Gastroesophageal sphincter (tissue), 4 donors: ENCODE results near the gene VDR. TPM values are rescaled to one million over a fixed set of nuclear protein-coding genes. Genes with fewer than 3 reads are reported as not detected.

Experiments
- ATAC-seq: fragments of 150-250 bp; one replicate; pipeline ENCODE4 v1.9.1; 2016; ENCODE audit warnings: mild to moderate bottlenecking, moderate library complexity
- H3K27ac ChIP-seq, 4 donors: fragments of 200-600 bp; sonication (generic) in 3 of 4; 1 replicate in 3 of 4; 2 replicates in 1 of 4; pipeline ENCODE4 v1.5.1; 2016 to 2019
- H3K27me3 ChIP-seq: fragments of 200-600 bp; sonication (generic); one replicate; pipeline ENCODE4 v1.5.1; 2019
- H3K36me3 ChIP-seq, 2 donors: fragments of 200-600 bp; sonication (generic); one replicate each; pipeline ENCODE4 v1.5.1; 2019; ENCODE audit warnings: control low read depth in 1 of 2
- H3K4me1 ChIP-seq, 3 donors: fragments of 200-600 bp; sonication (generic); 1 replicate in 2 of 3; 2 replicates in 1 of 3; pipeline ENCODE4 v1.5.1; 2016 to 2019; ENCODE audit warnings: control low read depth in 2 of 3
- H3K4me3 ChIP-seq, 2 donors: fragments of 200-600 bp; sonication (generic); one replicate each; pipeline ENCODE4 v1.5.1; 2019; ENCODE audit warnings: mild to moderate bottlenecking in 1 of 2, moderate library complexity in 1 of 2
- H3K9me3 ChIP-seq, 3 donors: fragments of 200-600 bp; sonication (generic); one replicate each; pipeline ENCODE4 v1.5.1; 2017 to 2019; ENCODE audit warnings: control low read depth in 2 of 3
- CTCF ChIP-seq, 4 experiments: fragments of 200-600 bp in 2 of 4; fragments of 450-650 bp in 2 of 4; sonication (generic) in 1 of 4; IDR thresholded peaks; one replicate each; pipeline ENCODE4 v1.5.1; 2017 to 2019; ENCODE audit warnings: antibody characterized with exemption in 4 of 4, mild to moderate bottlenecking in 2 of 4, moderate library complexity in 2 of 4
- EP300 ChIP-seq: sonication (generic); formaldehyde crosslinking; IDR thresholded peaks from one replicate; pipeline ENCODE4 v1.6.1; 2017; ENCODE audit warnings: antibody characterized with exemption, mild to moderate bottlenecking
- POLR2A ChIP-seq, 2 donors: fragments of 450-650 bp; IDR thresholded peaks; one replicate each; pipeline ENCODE4 v1.6.1; 2017; ENCODE audit warnings: antibody characterized with exemption in 2 of 2, mild to moderate bottlenecking in 2 of 2, moderate library complexity in 1 of 2
- POLR2AphosphoS5 ChIP-seq: sonication (generic); formaldehyde crosslinking; IDR thresholded peaks from one replicate; pipeline ENCODE4 v1.6.1; 2017; ENCODE audit warnings: antibody characterized with exemption
- WGBS, 2 donors: methylation state at CpG; one replicate each; pipeline ENCODE4 v1.1.5; 2018; ENCODE audit warnings: low coverage in 1 of 2; 5-methylcytosine and 5-hydroxymethylcytosine counted together
- total RNA-seq, 4 donors: library from RNA; depleted of rRNA; stranded (reverse); fragments of >200 nt; gene quantifications; one replicate each; pipeline ENCODE4 v1.1.0, GENCODE V29; 2016

The VDR gene
- total RNA-seq, 4 donors from 2014 or later: 1.2 to 5.5 (median 1.6) TPM

GRCh38 chr12:47946413-47947323 is 41.9 kb upstream of the VDR start:
- TF ChIP-seq EP300 (no peak), CTCF (IDR thresholded peaks at IDR 0.05) (no peak), POLR2AphosphoS5 (no peak), POLR2A (IDR thresholded peaks at IDR 0.05) (no peak)
- no peak for ATAC-seq
- WGBS, 2 donors: 66 to 75% methylated on average over 11 to 15 of the region's 27 CpGs

GRCh38 chr12:47945341-47945728 is 40.5 kb upstream of the VDR start:
- Histone ChIP-seq H3K27ac (no peak overlapping the region), H3K27me3 (peaks cover 36% of the 10 kb centered on the region), H3K4me3 (no peak overlapping the region), H3K36me3 (no peaks in the 10 kb centered on the region), H3K9me3 (no peaks in the 10 kb centered on the region), H3K4me1 (peaks cover 0 to 12% (median 0%) of the 10 kb centered on the region in 3 donors)
- TF ChIP-seq POLR2AphosphoS5 (no peak), CTCF (IDR thresholded peaks at IDR 0.05) (no peak), POLR2A (IDR thresholded peaks at IDR 0.05) (no peak), EP300 (no peak)
- WGBS, 2 donors: 56 to 70% methylated on average over 1 of the region's 1 CpG
- no peak for ATAC-seq

More at GRCh38 chr12:47946413-47947323, 41.9 kb upstream of the VDR start:
- H3K9me3 ChIP-seq: no peaks in the 10 kb centered on the region
- no peak overlapping the region for H3K4me3 ChIP-seq
- H3K27ac ChIP-seq: no peak overlapping the region
- H3K36me3 ChIP-seq: no peaks in the 10 kb centered on the region
- H3K27me3 ChIP-seq: peaks cover 23% of the 10 kb centered on the region
- H3K4me1 ChIP-seq: peaks cover 0 to 12% (median 0%) of the 10 kb centered on the region in 3 donors

- 78 to 100% methylated on average over 2 to 5 of the region's 6 CpGs for WGBS, 2 donors
- ATAC-seq: no peak
- Histone ChIP-seq H3K36me3 (no peaks in the 10 kb centered on the region), H3K27ac (no peak overlapping the region), H3K9me3 (no peaks in the 10 kb centered on the region), H3K27me3 (peaks cover 36% of the 10 kb centered on the region), H3K4me3 (no peak overlapping the region), H3K4me1 (peaks cover 0 to 12% (median 0%) of the 10 kb centered on the region in 3 donors)
- no peak for TF ChIP-seq POLR2AphosphoS5
- TF ChIP-seq POLR2A (IDR thresholded peaks at IDR 0.05): no peak
- TF ChIP-seq CTCF (IDR thresholded peaks at IDR 0.05): no peak
- no peak for TF ChIP-seq EP300
These were observed 40.0 kb upstream of the VDR start for GRCh38 chr12:47944685-47945340.

GRCh38 chr12:47943623-47944340 is 39.0 kb upstream of the VDR start:
- Histone ChIP-seq H3K4me3 (no peak overlapping the region), H3K4me1 (peaks cover 0 to 6% (median 0%) of the 10 kb centered on the region in 3 donors), H3K36me3 (no peaks in the 10 kb centered on the region), H3K9me3 (no peaks in the 10 kb centered on the region), H3K27ac (no peak overlapping the region), H3K27me3 (peaks cover 36% of the 10 kb centered on the region)
- WGBS, 2 donors: 69 to 80% methylated on average over 2 of the region's 12 CpGs
- no peak for TF ChIP-seq CTCF (IDR thresholded peaks at IDR 0.05)
- TF ChIP-seq EP300: no peak
- no peak for TF ChIP-seq POLR2A (IDR thresholded peaks at IDR 0.05)
- TF ChIP-seq POLR2AphosphoS5: no peak
- no peak for ATAC-seq
